ENCODE measurements around the gene BCS1L.
A peak's percentile ranks its signal among the peaks of the same experiment; 100 is the strongest.

BCS1L gene

DNA sequence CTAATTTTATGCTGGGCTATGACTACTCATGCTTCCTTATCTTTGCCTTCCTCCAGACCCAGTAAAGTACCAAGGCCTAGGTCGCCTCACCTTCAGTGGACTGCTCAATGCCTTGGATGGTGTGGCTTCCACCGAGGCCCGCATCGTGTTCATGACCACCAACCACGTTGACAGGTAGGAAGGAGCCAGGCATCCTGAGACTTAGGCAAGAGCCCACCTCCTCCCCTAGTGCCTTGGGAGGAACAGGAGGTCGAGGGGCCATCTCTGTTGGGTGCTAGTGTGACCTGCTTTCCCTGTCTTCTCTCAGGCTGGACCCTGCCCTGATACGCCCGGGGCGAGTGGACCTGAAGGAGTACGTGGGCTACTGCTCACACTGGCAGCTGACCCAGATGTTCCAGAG, 3.3 kb downstream of the BCS1L start:
- no peak for DNase-seq

DNA sequence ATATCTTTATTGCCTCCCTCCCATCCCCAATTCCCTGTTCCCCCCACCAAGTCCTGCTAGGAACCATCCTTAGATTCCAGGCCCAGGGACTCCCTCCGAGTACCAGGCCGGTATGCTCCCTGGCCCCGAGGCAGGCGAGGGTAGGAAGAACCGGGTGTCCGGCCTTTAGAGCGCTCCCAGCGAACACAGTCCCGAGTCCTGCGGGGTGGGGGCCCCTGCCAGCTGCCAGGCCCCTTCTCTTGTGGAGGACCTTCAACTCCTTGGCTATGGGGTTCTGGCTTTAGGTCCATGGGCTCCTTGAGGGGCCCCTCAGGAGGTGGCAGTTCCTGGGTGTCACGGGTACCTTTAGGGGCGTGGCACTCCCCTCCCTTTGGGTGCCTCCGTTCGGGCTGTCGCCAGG, 4.4 kb downstream of the BCS1L start:
- DNase-seq, result no peak

DNA sequence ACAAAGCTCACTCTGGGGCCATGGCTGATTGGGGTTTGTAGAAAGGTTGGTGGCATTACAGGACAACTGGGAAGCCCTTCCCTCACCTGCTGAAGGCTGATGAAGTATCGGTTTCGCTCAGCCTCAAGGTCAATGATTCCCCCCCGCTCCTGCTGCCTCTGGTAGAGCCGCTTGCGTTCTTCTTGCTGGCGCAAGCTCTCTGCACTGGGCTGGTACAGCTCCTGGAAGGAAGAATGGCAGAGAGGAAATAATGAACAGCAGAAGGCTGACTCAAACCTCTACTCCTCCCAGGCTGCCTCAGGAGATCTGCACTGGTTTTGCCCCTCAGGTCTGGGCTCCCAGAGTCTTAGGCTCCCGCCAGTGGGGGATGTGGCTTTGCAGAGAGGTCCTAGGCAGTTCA, 5.2 kb downstream of the BCS1L start:
- DNase-seq, result no peak

DNA sequence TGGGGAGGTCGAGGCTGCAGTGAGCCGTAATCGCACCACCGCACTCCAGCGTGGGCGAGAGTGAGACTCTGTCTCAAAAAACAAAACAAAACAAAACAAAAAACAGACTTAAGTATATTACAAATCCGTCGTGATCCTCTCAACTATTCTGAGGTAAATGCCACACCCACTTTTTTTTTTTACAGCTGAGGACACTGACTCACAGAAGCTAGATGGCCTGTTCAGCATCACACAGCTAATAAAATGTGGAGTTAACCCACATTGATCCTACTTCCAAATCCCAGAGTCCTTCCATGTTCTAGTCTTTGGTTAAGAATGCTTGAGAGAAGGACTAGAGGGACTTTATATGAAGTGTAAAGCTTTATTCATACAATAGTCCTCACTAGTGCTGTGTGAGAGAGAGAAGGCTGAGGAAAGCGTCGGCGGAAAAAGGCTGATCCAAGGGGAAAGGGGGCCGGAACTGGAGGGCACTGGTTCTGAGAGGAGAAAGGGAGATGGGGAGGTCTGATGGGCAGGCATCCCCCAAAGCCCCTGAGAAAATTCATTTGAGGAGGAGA, 11.7 kb downstream of the BCS1L start:
- peak; percentile 35 for DNase-seq

DNA sequence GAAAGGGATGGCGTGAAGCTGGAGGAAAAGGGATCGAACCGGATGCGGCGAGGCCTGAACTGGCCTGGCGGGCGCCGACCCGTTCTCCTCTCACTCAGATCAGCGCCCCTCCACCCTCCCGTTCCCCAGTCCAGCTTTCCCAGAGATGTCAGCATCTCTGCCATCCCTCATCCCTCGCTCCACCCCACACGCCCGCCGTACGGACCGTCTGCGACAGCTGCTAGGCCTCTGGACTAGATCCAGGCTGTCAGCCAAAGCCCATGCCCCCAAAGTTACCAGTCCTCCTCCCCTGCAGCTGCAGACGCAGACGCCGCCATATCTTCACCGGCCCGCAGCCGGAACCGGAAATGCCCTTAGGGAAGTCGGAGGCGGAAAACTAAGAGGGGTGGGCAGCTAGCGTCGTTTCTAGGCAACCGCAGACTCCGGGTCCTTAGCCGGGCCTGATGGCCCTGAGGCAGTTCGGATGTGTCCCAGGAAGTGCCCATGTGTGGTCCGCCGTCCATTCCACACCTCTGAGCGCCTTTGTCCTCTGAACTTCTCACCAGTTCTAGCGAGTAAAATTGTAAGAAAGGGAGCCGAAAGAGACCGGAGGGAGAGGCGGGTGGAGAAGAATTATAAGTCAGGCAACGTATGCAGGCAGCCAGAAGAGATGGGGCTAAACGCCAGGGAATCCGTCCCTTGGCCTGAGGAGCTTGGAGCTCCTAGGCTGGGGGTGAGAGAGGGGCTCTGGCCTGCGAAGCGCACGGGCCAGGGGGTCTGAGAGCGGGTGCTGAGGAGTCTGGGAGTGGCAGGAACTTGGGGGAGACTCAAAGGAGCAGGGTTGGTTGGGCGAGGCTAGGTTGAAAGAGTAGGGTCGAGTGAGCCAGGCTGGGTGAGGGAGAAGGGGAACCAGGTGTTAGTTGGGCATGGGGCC, 12.4 kb downstream of the BCS1L start, which contains the start of the genes RNF25 and STK36:
Gene RNF25 (minus strand): TSS at position 349 of the 913 bp plus-strand sequence. CDS start 32 bp downstream, at position 317.
Gene STK36 (plus strand): TSS at position 433 of the 913 bp plus-strand sequence. CDS start 744 bp downstream, outside the sequence.
- DNase-seq, result peak; percentile 91

DNA sequence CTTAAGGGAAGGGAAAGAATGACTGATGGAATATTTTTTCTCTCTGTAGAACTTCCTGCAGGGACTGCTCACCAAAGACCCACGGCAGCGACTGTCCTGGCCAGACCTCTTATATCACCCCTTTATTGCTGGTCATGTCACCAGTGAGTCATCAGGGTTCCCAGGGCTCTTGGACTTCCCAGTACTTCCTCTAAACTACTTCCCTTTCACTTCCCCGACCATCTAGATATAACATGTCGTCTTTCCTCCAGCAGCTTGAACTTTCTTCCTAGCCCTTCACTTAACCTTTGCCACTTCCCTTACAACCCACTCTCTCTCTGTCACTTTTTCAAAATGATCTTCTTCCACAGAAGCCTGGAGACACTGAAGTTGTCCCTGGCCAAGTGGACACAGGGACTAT, 19.6 kb downstream of the BCS1L start:
- DNase-seq, result no peak

DNA sequence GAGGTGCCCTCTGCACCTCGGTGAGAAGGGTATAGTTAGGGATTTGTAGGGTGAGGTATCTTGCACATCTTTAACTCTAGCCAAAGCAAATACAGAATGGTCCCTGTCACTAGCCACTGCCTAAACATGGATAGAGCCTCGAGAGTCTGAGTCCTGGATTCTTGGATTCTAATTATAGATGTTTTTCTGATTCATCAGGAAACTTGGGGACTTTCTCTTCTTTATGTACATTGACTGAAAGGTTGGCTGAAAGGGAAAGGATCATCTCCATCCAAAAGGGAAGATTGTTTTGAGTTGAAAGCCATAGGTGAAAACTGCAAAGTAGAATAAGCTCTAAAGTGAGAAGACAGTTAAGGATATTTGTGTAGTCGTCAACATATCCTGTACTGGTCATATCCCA, 20.6 kb downstream of the BCS1L start:
- DNase-seq, result no peak

DNA sequence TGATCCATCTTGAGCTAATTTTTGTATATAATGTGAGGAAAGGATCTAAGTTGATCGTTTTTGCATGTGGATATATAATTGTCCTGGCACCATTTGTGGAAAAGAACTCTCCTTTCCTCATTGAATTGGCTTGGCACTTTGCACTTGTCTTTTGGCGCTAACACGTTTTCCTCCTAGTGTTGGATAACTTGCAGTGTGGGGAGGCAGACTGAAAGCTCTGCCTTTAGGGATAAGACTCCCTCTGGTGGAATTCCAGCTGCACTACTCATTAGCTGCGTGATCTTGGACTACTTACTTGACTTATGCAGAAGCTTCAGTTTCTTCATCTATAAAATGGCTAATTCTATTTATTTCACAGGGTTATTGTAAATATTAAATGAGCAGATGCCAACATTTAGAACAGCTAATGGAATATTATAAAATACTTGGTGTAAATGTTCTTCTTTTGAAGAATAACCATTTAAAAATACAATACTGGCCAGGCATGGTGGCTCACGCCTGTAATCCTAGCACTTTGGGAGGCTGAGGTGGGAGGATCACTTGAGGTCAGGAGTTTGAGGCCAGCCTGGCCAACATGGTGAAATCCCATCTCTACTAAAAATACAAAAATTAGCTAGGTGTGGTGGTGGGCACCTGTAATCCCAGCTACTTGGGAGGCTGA, 28.0 kb downstream of the BCS1L start:
- DNase-seq, result peak; percentile 87

DNA sequence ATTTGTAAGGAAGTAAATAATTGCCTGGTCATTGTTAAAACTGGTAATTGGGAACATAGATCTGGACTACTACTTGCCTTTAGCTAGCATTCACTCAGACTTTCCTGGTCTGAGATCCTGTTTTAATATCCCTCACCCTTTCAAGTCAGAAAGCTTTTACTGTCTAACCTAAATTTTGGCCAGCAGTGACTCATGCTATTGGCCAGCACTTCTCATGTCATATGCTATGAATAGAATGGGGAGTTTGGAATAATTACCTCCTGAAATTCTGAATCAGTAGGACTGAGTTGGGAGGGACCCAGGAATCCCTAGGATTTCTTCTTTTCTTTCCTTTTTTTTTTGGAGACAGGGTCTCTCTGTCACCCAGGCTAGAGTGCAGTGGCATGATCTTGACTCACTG, 31.8 kb downstream of the BCS1L start:
- DNase-seq, result no peak

DNA sequence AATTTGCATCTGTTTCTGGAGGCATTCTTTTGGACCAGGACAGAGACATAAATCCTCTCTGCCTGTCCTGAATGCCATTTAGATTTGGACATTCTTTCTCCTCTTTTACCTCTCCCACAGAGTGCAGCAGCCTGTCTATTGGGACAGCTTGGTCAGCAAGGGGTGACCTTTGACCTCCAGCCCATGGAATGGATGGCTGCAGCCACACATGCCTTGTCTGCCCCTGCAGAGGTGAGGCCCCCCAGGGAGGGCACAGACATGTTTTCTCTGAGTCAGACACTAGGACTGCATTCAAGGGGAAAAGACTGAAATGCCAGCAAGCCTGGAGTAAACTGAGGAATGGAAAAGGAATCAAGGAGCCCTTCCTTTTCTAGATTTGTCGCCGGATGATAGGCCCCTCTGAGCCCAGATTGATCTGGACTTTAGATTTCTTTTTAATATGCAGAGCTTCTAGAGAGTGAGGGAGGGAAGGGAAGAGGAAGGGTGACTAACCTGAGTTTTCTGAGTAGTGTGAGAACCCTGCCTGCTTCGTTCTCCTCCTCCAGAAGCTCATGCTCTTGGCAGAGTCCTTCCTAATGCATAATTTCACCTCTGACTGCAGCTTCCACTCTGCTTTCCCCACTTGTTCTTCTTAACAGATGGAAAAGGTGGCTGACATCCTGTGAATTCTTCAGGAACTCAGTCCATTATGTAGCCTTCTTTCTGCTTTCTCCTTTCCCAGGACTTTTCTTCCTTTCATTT, 35.1 kb downstream of the BCS1L start:
- no peak for DNase-seq

DNA sequence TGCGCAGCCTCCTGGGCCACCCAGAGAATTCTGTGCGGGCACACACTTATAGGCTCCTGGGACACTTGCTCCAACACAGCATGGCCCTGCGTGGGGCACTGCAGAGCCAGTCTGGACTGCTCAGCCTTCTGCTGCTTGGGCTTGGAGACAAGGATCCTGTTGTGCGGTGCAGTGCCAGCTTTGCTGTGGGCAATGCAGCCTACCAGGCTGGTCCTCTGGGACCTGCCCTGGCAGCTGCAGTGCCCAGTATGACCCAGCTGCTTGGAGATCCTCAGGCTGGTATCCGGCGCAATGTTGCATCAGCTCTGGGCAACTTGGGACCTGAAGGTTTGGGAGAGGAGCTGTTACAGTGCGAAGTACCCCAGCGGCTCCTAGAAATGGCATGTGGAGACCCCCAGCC, 39.4 kb downstream of the BCS1L start:
- no peak for DNase-seq

DNA sequence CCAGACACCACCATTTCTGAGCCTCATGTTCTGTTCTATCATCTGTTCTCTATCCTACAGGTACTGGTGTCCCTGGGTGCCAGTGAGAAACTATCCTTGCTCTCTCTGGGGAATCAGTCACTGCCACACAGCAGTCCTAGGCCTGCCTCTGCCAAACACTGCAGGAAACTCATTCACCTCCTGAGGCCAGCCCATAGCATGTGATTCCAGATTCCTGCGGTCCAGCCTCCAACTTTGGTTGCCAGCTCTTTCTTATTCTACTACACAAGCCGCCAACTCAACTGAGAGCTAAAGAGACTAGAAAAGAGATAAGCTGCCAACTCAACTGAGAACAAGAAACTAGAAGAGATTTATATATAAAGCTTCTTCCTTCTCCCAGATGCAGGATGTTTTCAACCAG, 42.3 kb downstream of the BCS1L start:
- DNase-seq, result no peak

DNA sequence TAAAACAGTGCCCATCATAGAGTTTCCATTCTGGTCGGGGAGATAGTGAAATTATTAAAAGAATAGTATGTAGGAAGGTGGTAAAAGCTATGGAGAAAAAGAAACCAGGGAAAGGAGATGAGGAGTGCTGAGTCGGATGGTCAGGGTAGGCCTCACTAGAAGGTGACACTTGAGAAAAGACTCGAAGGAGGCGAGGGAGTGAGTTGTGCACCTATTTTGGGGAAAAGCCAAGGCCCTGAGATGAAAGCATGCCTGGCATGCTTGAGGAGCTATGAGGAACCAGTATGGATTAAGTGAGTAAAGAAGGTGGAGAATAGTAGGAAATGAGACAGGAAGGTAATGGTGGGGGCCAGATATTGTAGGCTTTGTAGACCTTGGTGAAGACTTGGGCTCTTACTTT, 43.9 kb downstream of the BCS1L start:
- no peak for DNase-seq

DNA sequence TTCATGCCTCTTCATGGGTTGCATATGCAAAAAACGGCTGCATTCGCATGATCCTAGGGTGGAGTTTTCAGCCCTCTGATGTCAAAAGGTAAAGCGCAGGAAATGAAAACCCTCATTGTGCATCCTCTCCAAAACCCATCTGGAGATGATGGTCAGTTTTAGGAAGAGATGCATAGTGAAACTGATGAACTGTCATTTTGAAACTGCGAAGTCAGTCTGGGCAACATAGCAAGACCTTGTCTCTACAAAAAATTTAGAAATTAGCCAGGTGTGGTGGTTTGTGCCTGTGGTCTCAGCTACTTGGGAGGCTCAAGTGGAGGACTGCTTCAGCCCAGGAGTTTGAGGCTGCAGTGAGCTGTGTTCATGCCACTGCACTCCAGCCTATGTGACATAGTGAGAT, 48.6 kb downstream of the BCS1L start:
- no peak for DNase-seq

DNA sequence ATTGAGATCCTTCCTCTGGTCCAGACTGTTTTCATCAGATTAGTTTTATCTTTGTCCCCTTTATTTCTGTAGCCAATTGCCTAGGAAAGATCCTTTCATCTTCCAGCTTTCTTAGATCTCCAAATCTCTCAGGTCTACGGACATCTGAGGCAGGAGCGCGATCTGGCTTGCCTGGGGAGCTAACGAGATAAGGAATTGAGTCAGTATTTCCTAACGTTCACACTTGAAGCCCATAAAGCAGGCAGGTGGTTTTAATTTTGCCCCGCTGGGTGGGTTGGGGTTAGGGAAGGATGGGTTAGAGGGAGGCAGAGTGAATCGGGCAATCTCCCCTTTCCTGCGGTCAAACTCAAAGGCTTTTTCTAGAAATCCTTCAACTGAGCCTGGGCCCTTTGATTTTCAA, 50.4 kb downstream of the BCS1L start:
- DNase-seq, result no peak

DNA sequence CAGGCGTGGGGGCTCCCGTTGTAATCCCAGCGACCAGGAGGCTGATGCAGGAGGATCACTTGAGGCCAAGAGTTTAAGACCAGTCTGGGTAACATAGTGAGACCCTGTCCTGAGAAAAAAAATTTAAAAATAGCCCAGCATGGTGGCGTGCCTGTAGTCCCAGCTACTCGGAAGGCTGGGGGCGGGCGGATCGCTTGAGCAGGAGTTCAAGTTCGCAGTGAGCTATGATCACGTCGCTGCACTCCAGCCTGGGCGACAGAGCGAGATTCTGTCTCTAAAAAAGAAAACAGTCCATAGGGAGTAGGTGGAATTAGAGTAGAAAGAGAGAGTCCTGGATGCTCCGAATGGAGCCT, 50.8 kb downstream of the BCS1L start:
- no peak for DNase-seq

DNA sequence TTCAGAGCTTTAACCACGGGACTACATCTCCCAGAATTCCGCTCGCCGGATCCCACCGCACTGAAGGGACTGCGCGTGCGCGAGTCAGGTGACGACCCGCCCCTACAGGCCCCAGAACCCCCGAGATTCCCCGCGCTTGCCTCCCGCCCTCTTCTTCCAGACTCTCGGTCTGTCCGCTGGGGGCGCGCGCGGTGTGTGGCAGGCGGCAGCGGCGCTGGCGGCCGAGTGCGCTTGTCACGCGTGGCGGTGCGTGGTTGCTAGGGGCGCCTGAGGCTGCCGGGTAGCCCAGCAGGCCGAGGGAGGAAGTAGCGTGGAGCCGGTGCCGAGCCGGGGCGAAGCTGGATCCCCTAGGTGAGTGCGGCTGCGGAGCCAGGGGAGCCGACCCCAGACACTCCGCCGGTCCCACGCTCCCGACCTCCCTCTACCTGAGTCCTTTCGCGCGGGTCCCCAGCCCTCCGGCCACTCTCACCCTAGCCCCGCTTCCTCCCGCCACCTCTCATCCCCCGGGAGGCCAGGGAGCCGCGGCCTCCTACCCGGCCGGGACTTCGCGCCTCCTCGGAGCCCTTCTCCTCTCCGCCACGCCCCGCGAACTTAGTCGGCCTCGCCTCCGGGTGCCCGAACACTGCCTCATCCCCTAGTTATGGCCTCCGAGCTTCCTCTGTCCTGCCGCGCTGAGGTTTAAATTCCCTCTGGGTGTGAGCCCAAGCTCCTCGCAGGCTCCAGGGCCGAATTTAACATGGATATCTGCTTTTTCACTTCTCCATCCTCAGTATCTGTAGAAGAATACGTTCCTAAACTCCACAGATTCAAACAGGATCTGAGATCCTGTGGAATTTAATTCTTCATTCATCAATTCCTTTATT, 51.4 kb downstream of the BCS1L start, which contains the start of gene TTLL4:
Gene TTLL4 (plus strand): TSS at position 149 of the 863 bp plus-strand sequence. CDS start 26,842 bp downstream, outside the sequence.
- peak; percentile 97 for DNase-seq

DNA sequence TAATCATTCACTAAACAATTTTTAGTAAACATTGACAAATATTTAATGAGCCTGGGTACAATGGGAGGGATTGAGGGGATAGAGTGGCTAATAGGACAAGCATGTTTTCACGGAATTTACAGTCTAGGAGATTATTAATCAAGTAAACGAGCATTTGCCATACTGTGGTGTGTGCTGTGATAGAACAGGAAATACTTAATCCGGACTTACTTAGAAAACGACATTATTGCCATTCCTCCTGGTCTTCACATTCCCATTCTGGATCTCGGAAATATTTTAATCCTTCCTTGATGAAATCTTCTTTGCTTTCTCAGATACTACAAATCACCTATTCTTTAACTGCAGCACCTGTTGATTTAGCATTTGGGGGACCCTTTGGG, 52.1 kb downstream of the BCS1L start:
- peak; percentile 25 for DNase-seq

All from hematopoietic multipotent progenitor cell treated with erythropoietin and hydrocortisone succinate and interleukin-3 and kit ligand, for 8 days (in vitro differentiated cells).